ENCODE data around the gene ARHGEF7.

Gene ARHGEF7

DNA sequence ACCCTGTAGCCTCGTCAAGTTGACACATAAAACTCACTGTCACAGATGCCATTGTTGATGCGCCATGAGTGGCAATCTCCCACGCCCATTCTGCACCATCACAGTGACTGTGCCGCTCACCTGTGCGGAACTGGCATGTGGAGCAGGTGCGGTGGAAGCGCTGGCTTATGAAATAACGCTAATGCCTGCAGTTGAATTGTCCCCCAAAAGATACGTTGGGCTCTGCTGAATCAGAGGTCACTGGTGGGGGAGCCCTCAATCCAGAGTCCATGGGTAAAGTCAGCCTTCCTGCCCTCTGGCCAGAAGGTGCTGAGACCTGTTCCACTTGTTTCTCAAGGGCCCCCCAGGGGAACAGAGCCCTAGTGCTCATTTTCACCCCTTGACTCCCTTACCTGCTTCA lies 2.9 kb upstream of the ARHGEF7 start:
- DNase-seq, result no peak

DNA sequence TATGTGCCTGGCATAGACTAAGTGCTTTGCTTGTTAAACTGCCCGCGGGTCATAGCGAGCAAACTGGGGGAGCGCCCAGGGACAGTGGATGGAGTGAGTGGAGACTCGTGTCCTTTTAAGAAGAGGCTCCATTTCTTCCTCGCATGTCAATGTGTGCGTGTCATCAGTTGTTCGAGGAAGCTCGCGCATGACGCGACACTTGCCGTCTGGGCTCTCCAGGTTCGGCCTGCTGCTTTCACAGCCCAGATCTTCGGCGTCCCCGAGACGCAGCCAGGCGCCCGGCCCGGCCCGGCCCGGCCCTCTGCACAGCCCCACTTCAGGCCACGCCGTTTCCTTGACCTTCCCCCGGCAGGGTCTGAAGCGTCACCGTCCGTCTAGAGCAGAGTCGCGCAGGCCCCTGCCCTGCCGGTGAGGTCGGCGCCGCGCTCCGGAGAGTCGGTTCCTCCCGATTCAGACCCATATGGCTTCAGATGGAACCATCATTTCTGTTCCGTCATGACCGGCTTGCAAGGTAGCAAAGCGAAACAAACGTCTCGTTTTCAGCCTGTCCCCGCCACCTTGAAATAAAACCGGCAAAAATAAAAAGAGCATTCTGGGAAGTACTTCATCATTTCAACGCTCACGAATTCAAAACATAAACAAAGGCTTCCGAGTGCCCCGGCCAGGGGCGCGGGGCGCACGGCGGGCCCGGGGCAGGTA lies 599 bp upstream of the ARHGEF7 start:
- no peak for DNase-seq

DNA sequence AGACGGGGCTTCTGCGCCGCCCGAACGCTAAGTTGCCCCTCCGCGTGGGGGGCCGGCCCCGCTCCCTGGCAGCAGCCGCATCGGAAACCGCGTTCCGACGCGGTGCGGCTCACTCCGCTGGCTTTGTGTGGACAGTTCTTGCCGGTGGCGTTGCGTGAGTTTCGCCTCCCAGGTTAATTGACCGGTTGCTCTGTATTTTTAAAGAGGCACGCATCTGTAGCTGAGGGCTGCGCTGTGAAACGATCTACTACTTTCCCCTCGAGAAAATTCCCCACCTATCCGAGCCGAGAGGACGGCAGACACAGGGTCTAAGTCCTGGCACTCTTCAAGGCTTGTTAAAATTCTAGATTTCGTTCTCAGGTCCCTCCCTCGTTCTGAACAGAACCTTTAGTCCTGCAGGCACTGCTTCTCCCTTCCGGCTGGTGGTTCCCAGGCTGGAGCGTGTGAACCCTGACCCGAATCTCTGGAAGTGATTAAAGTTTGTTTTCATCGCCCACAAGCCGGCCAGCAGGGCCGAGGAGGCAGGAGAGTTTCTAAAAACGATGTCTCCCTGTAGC lies 933 bp downstream of the ARHGEF7 start:
- no peak for DNase-seq

DNA sequence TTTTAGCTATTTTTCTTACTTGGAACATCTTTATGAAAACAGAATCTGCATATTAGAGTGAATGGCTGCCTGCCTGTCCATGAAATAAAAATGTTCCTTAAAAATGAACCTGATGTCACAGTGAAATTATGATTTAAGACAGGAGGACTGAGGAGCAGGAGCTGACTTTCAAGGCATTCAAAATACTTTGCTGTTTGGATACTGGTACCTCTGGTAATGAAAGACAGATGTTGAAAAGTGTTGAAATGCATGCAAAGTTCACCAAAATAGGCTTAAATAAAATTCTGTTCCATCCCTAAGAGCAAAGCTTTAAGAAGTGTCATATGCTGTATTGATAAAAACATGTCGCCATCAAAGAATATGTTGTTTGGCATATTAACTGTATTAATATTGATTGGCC lies 1.7 kb downstream of the ARHGEF7 start:
- DNase-seq, result no peak

DNA sequence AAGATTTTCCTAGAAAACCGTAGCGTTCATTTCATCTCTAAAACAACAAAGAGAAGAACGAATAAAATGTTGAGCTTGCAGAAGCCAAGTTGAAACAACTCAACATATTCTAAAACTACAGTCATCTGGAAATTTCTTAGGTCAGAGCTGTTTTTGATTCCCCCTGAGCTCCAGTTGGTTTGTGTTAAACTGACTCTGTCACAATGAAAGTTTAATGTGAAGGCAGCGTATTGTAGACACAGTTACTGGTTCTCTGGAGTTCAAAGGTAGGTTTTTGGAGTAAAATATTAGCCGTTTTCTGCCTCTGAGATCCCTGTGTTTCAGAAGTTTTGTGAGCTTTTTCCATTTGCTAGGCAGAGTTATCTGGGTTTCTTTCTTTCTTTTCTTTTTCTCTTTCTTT lies 2.2 kb downstream of the ARHGEF7 start:
- DNase-seq, result no peak

DNA sequence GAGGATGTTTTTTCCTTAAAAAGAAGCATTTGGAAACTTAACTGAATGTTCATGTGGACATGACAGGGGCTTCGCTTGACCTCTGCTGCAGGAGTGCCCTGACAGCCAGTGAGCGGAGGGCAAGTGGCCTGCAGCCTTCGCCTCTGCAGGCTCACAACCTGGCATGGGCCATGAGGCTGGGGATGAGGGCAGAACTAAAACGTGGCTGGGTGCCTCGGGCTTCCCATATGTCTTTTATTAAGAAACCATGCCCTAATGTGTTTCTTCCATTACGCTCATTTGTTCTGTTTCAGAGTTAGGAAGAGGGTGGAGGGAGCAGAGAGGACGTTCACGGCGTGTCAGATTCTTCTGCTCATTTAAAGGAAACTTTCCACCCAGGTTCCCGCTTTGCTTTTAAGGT lies 2.9 kb downstream of the ARHGEF7 start:
- DNase-seq, result no peak

DNA sequence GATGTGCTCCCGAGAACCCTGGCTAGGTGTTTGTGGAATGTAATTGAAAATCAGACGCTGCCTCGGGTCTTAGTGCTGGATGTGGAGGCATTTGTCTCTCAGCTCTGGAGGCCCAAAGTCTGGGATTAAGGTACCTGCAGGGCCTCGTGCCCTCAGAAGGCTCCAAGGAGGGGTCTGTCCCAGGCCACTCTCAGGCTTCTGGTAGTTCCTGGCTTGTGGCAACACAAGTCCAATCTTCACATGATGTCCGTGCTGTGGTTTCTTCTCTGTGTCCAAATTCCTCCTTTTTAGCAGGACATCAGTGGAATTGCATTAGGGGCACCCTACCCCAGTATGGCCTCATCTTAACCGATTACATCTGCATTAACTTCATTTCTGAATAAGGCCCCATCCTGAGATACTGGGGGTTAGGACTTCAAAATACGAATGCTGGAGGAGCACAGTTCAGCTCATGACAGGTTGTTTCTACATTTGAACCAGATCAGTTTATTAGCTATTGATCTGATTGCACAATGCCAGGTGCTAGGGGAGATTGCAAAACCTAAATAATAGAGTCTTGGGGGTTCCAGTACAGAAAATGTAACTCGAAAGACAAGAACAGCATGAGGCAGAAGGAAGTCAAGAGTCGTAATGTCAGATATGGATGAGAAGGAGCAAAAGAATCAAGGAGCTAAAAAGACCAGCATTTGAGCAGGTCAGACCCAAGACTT lies 3.9 kb downstream of the ARHGEF7 start:
- DNase-seq, result no peak

DNA sequence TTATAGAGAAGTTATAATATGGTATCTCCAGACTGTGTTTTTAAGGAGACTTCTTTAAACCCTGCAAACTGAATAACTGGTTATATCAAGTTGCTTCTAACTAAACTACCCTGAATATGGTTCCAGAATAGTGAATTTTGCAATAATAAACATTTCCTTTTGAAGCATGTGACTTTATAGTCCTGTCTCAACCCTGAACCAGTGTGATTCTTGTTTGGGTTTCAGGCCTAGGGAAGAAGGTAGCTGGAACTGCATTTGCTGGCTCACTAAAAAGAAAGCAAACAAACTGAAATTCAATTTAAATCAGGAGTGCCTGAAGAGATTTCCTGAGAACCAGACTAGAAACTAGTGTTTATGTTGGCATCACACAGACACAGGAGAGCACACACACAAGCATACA lies 4.9 kb downstream of the ARHGEF7 start:
- DNase-seq, result no peak

DNA sequence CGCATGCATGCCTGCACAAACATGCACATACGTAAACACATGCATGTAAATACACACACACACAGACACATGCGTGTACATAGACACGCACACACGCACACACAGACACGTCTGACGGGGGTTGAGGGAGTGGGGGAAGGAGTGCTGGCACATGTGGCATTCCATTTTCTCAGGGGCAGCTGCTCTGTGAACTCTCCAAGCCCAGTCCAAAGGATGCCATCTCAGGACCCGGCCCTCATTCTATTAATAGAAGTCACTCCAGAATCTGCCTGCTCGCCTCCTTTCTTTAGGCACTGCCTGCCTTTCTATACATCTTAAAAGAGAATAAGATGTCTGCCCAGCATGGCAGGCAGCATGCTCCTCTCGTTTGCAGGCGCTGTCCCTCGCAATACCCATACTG lies 5.3 kb downstream of the ARHGEF7 start:
- no peak for DNase-seq

DNA sequence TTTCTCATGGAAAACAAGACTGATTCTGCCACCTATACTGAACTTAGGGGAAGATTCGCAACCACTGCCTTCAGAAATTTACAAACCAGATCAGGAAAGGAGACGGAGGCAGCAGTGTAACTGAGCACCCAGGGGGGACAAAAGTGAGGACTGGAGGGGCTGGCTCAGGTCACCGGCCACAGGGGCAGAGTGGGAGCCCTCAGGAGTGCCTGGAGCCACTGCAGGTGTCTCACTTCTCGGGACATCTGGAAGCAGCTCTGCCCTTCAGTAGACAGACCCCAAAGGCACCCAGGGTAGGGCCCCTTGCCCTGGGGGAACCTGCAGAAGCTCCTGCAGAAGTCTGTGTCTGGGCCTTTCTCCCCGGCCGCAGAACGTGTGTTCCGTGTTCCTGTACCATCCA lies 5.8 kb downstream of the ARHGEF7 start:
- no peak for DNase-seq

DNA sequence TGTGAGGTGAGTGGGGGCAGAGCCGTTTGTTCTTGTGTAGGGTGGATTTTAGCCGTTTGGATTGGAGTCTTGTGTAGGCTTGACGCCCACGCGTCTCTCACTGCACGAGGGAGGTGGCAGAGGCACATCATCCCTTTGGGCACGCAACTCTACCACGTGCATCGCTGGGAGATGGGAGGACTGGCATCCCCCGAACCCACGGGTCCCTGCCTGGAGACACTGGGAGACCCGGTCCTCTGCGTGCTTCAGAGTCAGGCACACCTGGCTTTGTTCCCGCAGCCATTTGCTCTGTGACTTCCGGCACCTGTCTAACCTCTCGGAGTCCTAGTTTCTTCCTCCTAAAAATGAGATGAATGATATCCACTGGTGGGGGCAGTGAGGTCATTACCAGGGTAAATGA lies 6.4 kb downstream of the ARHGEF7 start:
- DNase-seq, result no peak

DNA sequence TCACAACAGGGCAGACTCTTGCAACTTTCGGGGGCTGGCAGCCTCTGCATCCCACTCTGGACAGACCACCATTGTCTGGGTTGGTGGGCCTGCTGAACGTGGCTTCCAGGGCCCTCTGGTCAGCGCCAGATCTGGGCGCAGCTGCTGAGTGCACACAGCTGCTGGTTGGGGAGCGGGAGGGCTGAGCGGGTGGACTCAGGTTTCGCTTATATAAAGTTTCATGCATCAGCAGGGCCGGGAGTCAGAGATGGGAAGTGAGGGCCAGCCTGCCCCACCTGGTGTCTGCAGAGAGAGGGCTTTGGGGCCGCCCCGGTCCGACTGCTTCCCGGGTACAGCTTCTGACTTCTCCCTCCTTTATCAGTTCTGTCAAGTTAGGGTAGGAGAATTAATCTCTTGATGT lies 6.9 kb downstream of the ARHGEF7 start:
- DNase-seq, result no peak

DNA sequence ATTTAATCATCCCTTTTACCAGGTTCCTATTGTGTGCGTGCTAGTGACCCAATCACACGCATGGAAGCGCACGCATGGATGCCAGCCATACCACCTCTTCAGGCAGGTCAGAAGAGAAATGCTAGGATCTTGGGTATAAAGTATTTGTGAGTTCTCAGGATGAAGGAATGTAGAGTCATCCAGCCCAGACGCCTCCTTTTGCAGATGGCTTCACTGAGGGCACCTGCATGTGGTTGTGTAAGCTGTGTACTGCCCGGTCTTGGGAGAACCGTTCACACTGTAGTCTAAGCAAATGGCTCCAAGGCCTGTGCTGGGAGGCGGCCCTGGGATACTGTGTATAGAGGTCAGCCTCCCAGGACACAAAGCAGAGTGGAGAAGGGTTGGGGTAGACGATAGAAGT lies 7.5 kb downstream of the ARHGEF7 start:
- no peak for DNase-seq

DNA sequence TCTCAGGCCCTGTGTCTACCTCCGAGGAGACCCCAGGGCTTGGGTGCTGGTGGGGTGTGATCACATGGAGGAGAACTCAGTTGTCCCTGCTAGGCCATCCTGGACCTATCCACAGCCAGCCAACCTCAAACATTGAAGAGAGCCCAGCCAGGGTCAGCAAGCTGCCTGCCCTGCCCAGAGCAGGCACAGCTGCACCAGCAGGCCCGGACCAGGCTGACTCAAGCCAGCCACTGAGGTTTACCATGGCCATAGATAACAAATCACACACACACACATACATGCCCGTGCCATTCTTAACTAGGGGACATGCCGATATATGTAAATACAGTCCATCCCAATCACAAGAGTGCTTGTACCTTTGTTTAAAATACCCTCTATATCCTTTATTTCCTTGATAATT lies 8.1 kb downstream of the ARHGEF7 start:
- no peak for DNase-seq

DNA sequence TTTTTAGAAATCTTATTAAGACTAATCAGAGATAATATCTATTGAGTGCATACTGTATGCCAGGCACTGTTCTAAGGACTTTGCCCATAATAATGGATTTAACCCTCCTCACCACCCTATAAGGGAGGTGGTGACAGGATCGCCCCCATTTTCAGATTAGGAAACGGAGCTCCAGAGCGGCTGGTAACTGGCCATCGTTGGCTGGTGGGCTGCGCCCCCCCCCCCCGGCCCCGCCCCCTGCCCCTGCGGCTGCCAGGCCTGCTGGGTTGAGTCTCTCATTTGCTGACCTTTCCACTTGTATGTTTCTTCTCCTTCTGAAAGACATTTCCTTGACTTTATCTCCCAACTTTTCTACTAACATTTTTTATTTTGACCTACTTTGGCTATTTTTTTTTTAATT lies 8.5 kb downstream of the ARHGEF7 start:
- no peak for DNase-seq

DNA sequence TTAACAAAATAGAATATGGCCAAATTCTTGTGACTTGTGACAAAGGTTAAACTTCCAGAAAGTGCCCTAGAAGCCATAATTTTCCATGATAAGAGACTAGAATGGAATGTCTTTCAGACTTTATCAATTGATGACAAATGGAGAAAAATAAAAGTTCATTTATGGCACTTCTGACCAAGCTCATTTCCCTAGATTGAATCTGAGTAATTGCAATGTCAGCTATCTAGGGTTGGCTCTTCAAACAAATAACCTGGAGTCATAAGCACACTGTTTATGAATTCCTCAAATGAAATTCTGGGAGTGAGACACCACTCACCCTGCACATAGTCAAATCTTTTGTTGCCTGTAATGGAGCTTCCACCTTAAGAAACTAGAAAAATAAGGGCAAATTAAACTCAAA lies 11.4 kb downstream of the ARHGEF7 start:
- no peak for DNase-seq

DNA sequence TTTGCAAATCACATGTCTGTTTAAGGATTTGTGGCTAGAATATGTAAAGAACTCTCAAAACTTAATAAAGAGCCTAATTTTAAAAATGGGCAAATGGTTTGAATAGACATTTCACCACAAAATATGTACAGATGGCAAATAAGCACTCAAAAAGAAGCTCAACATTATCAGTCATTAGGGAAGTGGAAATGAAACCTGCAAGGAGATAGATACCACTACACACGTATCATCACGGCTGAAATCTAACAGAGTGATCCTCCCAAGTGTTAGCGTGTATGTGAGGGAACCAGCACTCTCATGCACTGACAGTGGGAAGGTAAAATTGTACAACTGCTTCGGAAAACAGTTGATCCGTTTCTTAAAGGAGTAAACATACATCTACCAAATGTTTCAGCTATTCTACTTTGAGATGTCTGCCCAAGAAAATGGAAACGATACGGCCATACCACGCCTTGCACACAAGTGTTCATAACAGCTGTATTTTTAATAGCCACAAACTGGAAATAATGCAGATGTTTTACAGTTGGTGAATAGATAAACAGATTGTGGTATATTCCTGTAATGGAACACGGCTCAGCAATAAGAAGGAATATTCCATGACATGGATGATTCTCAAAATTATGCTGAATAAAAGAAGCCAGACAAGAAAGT lies 14.5 kb downstream of the ARHGEF7 start:
- DNase-seq, result no peak

DNA sequence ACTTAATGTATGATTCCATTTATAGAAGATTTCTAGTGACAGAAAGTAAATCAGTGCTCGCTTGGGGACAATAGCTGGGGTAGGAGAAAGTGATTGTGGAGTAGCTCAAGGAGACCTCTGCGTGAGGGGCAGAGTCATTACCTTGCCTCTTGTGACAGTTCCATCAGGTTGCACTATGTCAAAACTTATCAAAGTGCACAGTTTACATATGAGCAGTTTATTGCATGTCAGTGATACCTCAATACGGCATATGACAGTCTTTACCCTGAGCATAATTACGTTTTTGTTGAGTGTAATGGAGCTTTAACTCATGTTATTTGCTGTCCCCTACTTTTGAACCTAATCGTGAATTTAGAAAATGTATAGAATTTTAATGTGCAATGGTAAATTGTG lies 15.0 kb downstream of the ARHGEF7 start:
- DNase-seq, result no peak

DNA sequence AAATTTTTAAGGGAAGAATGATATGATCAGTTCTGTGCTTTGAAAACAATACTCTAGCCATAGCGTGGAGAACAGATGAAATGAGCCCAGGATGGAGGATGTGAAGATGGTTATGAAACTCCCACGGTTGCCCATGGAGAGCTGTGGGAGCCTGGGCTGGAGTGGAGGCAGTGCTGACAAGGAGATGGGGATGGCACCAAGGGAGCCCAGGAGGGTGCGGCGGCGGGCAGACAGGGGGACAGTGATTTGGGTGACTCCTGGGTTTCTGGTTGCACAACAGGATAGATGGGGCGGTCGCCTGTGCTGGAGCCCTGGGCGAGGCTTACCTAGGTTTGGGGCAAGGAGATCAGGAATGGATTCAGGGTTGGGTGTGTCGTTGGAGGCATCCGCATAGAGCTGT lies 15.9 kb downstream of the ARHGEF7 start:
- no peak for DNase-seq

DNA sequence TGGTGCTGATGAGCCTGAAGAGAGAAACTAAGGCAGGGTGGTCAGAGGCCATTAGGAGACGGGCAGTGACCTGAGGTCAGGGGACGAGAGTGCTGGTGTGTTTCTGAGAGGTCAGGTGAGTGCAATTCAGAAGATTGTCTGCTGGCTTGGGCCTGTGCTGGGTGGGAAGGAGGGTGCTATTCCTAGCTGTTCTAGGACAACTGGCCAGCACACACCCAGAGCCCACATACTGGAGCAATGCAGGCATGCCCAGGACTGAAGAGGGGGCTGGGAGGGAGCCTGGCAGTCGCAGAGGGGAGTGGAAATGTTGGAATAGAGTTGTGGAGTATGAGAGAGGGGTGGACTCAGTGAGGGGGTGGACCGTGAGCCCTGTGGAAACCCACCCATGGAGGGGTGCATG lies 16.5 kb downstream of the ARHGEF7 start:
- no peak for DNase-seq

DNA sequence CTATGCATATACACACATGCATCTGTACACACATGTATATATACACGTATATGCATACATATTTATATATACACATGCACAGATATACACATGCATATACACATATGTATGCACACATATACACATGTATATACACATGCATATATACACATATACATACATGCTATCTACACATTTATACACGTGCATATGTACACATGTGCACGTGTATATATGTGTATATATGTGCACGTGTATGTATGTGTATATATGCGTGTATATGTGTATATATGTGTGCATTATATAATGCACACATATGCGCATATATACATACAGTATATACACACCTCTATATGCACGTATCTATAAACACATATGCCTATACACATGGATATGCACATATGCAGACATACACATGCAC lies 17.8 kb downstream of the ARHGEF7 start:
- DNase-seq, result no peak

DNA sequence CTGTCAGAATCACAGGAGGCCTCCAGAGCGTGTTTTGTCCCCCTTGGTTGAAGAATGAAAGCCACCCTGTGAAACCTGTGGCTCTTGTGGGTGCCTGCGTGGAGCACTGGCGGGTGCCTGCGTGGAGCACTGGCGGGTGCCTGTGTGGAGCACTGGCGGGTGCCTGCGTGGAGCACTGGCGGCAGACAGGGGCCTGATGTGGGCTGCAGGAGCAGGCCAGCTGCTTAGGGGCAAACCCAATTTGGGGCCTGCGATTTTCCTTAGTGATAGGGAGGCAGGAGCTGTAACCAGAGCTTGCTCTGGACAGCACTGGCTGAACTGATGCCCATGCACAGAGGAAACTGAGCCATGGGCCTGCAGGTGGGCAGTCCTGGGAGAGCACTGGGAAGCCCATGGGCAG lies 24.3 kb downstream of the ARHGEF7 start:
- no peak for DNase-seq

DNA sequence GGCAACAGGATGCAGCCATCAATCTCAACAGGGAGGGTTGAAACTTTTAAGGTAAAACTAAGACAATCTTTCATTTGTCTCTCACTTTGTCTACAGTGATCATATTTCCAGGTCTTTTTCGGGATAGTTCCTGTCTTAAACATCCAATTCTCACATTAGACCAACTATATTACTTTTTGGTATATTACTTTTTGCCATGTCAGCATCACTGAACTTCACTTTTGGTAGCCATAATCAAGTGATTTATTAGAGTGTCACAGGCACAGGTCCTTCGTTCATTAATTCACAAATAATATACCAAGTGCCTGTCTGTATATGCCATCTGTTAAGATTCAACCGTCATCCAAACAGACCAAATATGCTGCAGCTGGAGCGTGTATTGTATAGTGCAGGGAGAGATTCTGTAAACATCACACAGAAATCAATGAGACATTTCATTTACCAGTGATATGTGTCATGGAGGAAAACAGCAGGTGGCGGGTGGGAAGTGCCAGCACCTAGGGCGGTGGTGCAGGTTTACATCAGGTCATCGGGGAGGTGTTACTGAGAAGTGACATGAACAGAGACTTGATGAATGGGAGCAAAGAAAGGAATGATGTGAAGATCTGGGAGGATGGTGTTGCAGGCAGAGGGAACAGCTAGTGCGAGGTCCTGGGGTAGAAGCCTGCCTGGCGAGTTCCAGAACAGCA lies 24.9 kb downstream of the ARHGEF7 start:
- no peak for DNase-seq

Data from activated CD4-positive, alpha-beta T cell treated with anti-CD3 and anti-CD28 coated beads, Interleukin-2, amount 50 U/mL, for 16 hours (primary cell).